Stimulated activated naive B cell treated with anti-CD40 and anti-IgM and Interleukin-4, amounts not matched to agents 10 μg/mL and 1 μg/mL and 100 μg/mL, for 72 hours (primary cell): ENCODE measurements around the gene PRRX1.

Experiments used
- ATAC-seq, 2 donors: fragments of 150-1000 bp; cut with Tn5 transposase; replicated peaks; 2 replicates each; pipeline ENCODE4 v1.10.0; 2021; ENCODE audit warnings: moderate library complexity in 1 of 2
- DNase-seq: peaks from one replicate; pipeline ENCODE4 v3.0.0; 2021
- H3K27ac Mint-ChIP-seq: one replicate; pipeline ENCODE4 v1.8.0; 2022; ENCODE audit warnings: mild to moderate bottlenecking, mixed read lengths
- H3K27me3 Mint-ChIP-seq, 2 donors: one replicate each; pipeline ENCODE4 v1.8.0; 2022; ENCODE audit warnings: mixed read lengths in 2 of 2
- H3K36me3 Mint-ChIP-seq, 2 donors: one replicate each; pipeline ENCODE4 v1.8.0; 2022; ENCODE audit warnings: mixed read lengths in 2 of 2, mild to moderate bottlenecking in 1 of 2
- H3K4me1 Mint-ChIP-seq, 2 donors: one replicate each; pipeline ENCODE4 v1.8.0; 2022; ENCODE audit warnings: mixed read lengths in 2 of 2, mild to moderate bottlenecking in 1 of 2
- H3K4me3 Mint-ChIP-seq, 2 donors: one replicate each; pipeline ENCODE4 v1.8.0; 2022; ENCODE audit warnings: mild to moderate bottlenecking in 2 of 2, mixed read lengths in 2 of 2, moderate library complexity in 1 of 2
- H3K9me3 Mint-ChIP-seq, 2 donors: one replicate each; pipeline ENCODE4 v1.8.0; 2022; ENCODE audit warnings: mixed read lengths in 2 of 2, mild to moderate bottlenecking in 1 of 2

Gene PRRX1

GRCh38 chr1:170732252-170732588 lies 68.3 kb downstream of the PRRX1 start:
- DNase-seq = no peak
- no peaks in the 10 kb centered on the region for H3K36me3 Mint-ChIP-seq
- peaks cover 6 to 12% of the 10 kb centered on the region in 2 donors for H3K27me3 Mint-ChIP-seq
- no peak overlapping the region for H3K27ac Mint-ChIP-seq
- no peaks in the 10 kb centered on the region for H3K9me3 Mint-ChIP-seq
- no peaks in the 10 kb centered on the region for H3K4me1 Mint-ChIP-seq
- ATAC-seq = no peak
- no peak overlapping the region for H3K4me3 Mint-ChIP-seq

GRCh38 chr1:170734412-170735175 lies 70.7 kb downstream of the PRRX1 start:
- DNase-seq (no peak), ATAC-seq (no peak)
- Mint-ChIP-seq H3K4me3 (no peak overlapping the region), H3K27ac (no peak overlapping the region), H3K27me3 (peaks cover 6 to 19% of the 10 kb centered on the region in 2 donors), H3K4me1 (no peaks in the 10 kb centered on the region), H3K9me3 (no peaks in the 10 kb centered on the region), H3K36me3 (no peaks in the 10 kb centered on the region)

- Mint-ChIP-seq H3K36me3 (no peaks in the 10 kb centered on the region), H3K27ac (no peak overlapping the region), H3K9me3 (peaks cover 0 to 4% of the 10 kb centered on the region in 2 donors), H3K4me3 (no peak overlapping the region), H3K27me3 (peaks cover 6 to 12% of the 10 kb centered on the region in 2 donors), H3K4me1 (no peaks in the 10 kb centered on the region)
- DNase-seq (no peak), ATAC-seq (no peak)
Observed at GRCh38 chr1:170735366-170736263, 71.7 kb downstream of the PRRX1 start.

GRCh38 chr1:170739803-170740202 lies 75.9 kb downstream of the PRRX1 start:
- Mint-ChIP-seq H3K9me3 (peaks cover 13 to 15% of the 10 kb centered on the region in 2 donors), H3K4me1 (no peaks in the 10 kb centered on the region)

GRCh38 chr1:170741678-170742077 lies 77.7 kb downstream of the PRRX1 start:
- no peaks in the 10 kb centered on the region for H3K4me1 Mint-ChIP-seq
- peaks cover 13 to 15% of the 10 kb centered on the region in 2 donors for H3K9me3 Mint-ChIP-seq
- ATAC-seq = no peak
- H3K27ac Mint-ChIP-seq = no peak overlapping the region
- peaks cover 0 to 7% of the 10 kb centered on the region in 2 donors for H3K27me3 Mint-ChIP-seq
- no peak overlapping the region for H3K4me3 Mint-ChIP-seq
- no peaks in the 10 kb centered on the region for H3K36me3 Mint-ChIP-seq
- no peak for DNase-seq

More at GRCh38 chr1:170739803-170740202, 75.9 kb downstream of the PRRX1 start:
- peaks cover 6 to 12% of the 10 kb centered on the region in 2 donors for H3K27me3 Mint-ChIP-seq
- no peak overlapping the region for H3K27ac Mint-ChIP-seq
- DNase-seq (no peak), ATAC-seq (no peak)
- no peak overlapping the region for H3K4me3 Mint-ChIP-seq
- no peaks in the 10 kb centered on the region for H3K36me3 Mint-ChIP-seq

GRCh38 chr1:170742600-170742999 lies 78.7 kb downstream of the PRRX1 start:
- Mint-ChIP-seq H3K27me3 (peaks cover 0 to 10% of the 10 kb centered on the region in 2 donors), H3K36me3 (no peaks in the 10 kb centered on the region), H3K9me3 (peaks cover 13 to 19% of the 10 kb centered on the region in 2 donors), H3K27ac (no peak overlapping the region), H3K4me1 (no peaks in the 10 kb centered on the region), H3K4me3 (no peak overlapping the region)
- no peak for DNase-seq
- ATAC-seq = no peak

- H3K4me1 Mint-ChIP-seq = no peaks in the 10 kb centered on the region
- peaks cover 0 to 8% of the 10 kb centered on the region in 2 donors for H3K27me3 Mint-ChIP-seq
- H3K27ac Mint-ChIP-seq = no peak overlapping the region
- no peaks in the 10 kb centered on the region for H3K36me3 Mint-ChIP-seq
- H3K4me3 Mint-ChIP-seq = no peak overlapping the region
- no peak for DNase-seq
- no peak for ATAC-seq
- H3K9me3 Mint-ChIP-seq = peaks cover 13 to 19% of the 10 kb centered on the region in 2 donors
Observed at GRCh38 chr1:170743083-170743482, 79.2 kb downstream of the PRRX1 start.

GRCh38 chr1:170749549-170749948 lies 85.6 kb downstream of the PRRX1 start:
- H3K27ac Mint-ChIP-seq = no peak overlapping the region
- H3K4me1 Mint-ChIP-seq = no peaks in the 10 kb centered on the region
- H3K9me3 Mint-ChIP-seq = peaks cover 0 to 4% of the 10 kb centered on the region in 2 donors
- peaks cover 0 to 4% of the 10 kb centered on the region in 2 donors for H3K27me3 Mint-ChIP-seq
- no peak for ATAC-seq
- DNase-seq = no peak
- no peaks in the 10 kb centered on the region for H3K36me3 Mint-ChIP-seq
- no peak overlapping the region for H3K4me3 Mint-ChIP-seq

GRCh38 chr1:170749959-170750358 lies 86.0 kb downstream of the PRRX1 start:
- Mint-ChIP-seq H3K4me3 (no peak overlapping the region), H3K27me3 (peaks cover 0 to 4% of the 10 kb centered on the region in 2 donors), H3K4me1 (no peaks in the 10 kb centered on the region), H3K9me3 (peaks cover 0 to 4% of the 10 kb centered on the region in 2 donors), H3K36me3 (no peaks in the 10 kb centered on the region), H3K27ac (no peak overlapping the region)
- no peak for ATAC-seq
- DNase-seq = no peak

GRCh38 chr1:170755795-170756194 lies 91.9 kb downstream of the PRRX1 start:
- no peak for ATAC-seq
- Mint-ChIP-seq H3K4me1 (no peaks in the 10 kb centered on the region), H3K4me3 (no peak overlapping the region), H3K9me3 (peaks cover 0 to 5% of the 10 kb centered on the region in 2 donors), H3K36me3 (no peaks in the 10 kb centered on the region), H3K27ac (no peak overlapping the region), H3K27me3 (no peaks in the 10 kb centered on the region)
- no peak for DNase-seq

- Mint-ChIP-seq H3K36me3 (no peaks in the 10 kb centered on the region), H3K4me1 (no peaks in the 10 kb centered on the region), H3K4me3 (no peak overlapping the region), H3K27me3 (no peaks in the 10 kb centered on the region), H3K27ac (no peak overlapping the region), H3K9me3 (peaks cover 0 to 5% of the 10 kb centered on the region in 2 donors)
- ATAC-seq = no peak
- no peak for DNase-seq
Observed at GRCh38 chr1:170758992-170759391, 95.1 kb downstream of the PRRX1 start.

GRCh38 chr1:170765279-170765678 lies 101.3 kb downstream of the PRRX1 start:
- Mint-ChIP-seq H3K36me3 (no peaks in the 10 kb centered on the region), H3K4me1 (no peaks in the 10 kb centered on the region), H3K27me3 (no peaks in the 10 kb centered on the region), H3K4me3 (no peak overlapping the region), H3K9me3 (no peaks in the 10 kb centered on the region), H3K27ac (no peak overlapping the region)
- ATAC-seq (no peak), DNase-seq (no peak)

GRCh38 chr1:170765712-170766330 lies 101.9 kb downstream of the PRRX1 start:
- Mint-ChIP-seq H3K27me3 (no peaks in the 10 kb centered on the region), H3K36me3 (no peaks in the 10 kb centered on the region), H3K9me3 (no peaks in the 10 kb centered on the region), H3K4me1 (no peaks in the 10 kb centered on the region), H3K4me3 (no peak overlapping the region), H3K27ac (no peak overlapping the region)
- DNase-seq (no peak), ATAC-seq (no peak)

GRCh38 chr1:170768929-170769328 lies 105.0 kb downstream of the PRRX1 start:
- no peaks in the 10 kb centered on the region for H3K27me3 Mint-ChIP-seq
- no peak overlapping the region for H3K27ac Mint-ChIP-seq
- ATAC-seq (no peak), DNase-seq (no peak)
- no peak overlapping the region for H3K4me3 Mint-ChIP-seq
- H3K36me3 Mint-ChIP-seq = no peaks in the 10 kb centered on the region
- H3K4me1 Mint-ChIP-seq = no peaks in the 10 kb centered on the region
- no peaks in the 10 kb centered on the region for H3K9me3 Mint-ChIP-seq
